ENCODE measurements around the gene TRMT13.
"Not testable (repeated sequence)": the region's sequence is repeated elsewhere in the genome, so short reads cannot be mapped to it uniquely, and the experiment has no call there.

TRMT13 gene

GRCh38 chr1:100162881-100163280 is 29.9 kb downstream of the TRMT13 start:
- DNase-seq (ENCODE audit: low read depth in 2 of 2) = no peak

DNA sequence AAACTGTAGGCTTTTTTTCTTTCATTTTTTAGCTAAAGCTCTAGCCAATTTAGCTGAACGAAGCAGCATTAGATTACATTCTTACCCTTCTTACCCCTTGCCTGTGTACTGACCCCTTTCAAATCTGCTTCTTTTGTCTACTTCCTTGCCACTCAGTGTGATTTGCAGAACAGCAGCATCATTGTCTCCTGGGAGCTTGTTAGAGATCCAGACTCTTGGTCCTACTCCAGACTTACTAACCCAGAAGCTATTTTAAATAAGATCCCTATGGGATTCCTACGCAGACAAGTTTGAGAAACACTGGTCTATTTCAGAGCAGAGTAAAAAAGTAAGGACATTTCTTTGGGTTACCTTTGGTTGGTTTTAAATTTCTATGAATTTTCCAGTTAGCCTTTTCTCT is 31.3 kb downstream of the TRMT13 start:
- DNase-seq (ENCODE audit: low read depth in 2 of 2) = no peak

DNA sequence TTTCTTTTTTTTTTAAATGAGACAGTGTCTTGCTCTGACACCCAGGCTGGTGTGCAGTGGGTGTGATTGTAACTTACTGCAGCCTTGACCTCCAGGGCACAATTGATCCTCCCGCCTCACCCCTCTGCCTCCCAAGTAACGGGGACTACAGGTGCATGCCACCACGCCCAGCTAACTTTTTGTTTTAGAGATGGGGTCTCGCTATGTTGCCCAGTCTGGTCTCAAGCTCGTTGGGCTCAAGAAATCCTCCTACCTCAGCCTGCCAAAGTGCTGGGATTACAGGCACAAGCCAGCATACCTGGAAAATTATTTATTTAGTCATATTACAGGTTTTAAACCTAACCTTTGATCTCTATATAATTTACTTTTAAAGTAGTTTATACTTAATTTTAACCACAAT is 31.7 kb downstream of the TRMT13 start:
- no peak for DNase-seq (ENCODE audit: low read depth in 2 of 2)

DNA sequence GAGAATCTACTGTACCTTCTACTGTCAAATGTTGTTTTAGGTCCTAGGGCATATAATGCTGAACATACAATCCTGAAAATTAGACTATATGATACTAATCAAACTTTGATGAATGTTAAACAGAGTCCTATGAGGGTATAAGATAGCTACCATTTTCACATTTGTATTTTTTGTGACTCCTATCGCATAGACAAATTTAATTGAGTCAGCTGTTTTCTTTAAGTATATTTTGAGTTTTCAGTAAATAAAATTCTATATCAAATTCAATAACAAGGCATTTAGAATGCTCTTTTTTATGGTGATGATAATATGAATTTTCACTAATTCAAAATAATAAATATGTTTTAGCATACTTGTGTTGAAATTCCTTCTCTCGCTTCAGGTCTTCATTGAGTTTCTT is 35.1 kb downstream of the TRMT13 start:
- no peak for DNase-seq (ENCODE audit: low read depth in 2 of 2)

GRCh38 chr1:100177295-100178041 is 44.5 kb downstream of the TRMT13 start:
- DNase-seq (ENCODE audit: low read depth in 2 of 2) = no peak

DNA sequence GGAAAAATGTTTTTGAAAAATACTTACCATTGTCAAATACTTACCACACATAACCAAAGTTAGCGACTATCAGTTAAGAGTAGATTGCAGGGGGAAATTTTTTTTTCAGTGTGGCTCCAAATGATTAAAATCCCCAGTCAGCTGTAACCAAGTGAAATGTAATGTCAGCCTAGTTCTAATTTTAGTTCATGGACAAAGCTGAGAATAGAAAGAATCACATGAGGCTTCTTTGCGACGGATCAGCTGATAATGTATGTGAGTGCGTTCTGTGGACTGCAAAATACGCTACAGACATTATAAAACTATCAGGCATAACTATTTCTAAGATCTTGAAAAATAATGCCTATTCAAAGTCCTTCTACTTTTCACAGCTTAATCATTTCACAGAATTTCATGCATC is 45.1 kb downstream of the TRMT13 start, which contains the start of gene LRRC39:
Gene LRRC39, minus strand, starts transcription at position 166 of the 400 bp plus-strand sequence. CDS start 9,740 bp downstream, outside the sequence.
- DNase-seq (ENCODE audit: low read depth in 2 of 2) = no peak

GRCh38 chr1:100183370-100183769 is 50.4 kb downstream of the TRMT13 start:
- no peak for DNase-seq (ENCODE audit: low read depth in 2 of 2)

GRCh38 chr1:100184536-100184935 is 51.6 kb downstream of the TRMT13 start:
- DNase-seq (ENCODE audit: low read depth in 2 of 2) = no peak

- DNase-seq (ENCODE audit: low read depth in 2 of 2) = no peak
Measured at GRCh38 chr1:100187912-100188311, 54.9 kb downstream of the TRMT13 start.

DNA sequence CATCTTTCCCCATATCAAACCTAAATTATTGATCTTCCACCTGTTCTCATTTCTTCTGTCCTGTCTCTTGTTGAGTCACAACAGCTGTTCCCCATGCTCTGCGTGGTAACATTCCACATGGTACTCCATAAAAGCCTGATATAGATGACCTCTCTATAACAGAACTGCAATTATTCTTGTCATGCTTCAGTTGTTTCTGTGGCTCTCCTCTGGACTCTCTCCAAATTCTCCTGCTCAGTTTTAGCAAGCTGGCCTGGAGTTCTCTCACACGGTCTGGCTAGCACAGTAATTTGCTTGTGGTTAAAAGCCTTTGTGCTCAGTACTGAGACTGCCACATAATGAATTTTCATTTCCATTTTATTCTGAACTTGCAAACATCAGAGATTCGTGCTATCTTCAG is 55.7 kb downstream of the TRMT13 start:
- DNase-seq (ENCODE audit: low read depth in 2 of 2) = no peak

DNA sequence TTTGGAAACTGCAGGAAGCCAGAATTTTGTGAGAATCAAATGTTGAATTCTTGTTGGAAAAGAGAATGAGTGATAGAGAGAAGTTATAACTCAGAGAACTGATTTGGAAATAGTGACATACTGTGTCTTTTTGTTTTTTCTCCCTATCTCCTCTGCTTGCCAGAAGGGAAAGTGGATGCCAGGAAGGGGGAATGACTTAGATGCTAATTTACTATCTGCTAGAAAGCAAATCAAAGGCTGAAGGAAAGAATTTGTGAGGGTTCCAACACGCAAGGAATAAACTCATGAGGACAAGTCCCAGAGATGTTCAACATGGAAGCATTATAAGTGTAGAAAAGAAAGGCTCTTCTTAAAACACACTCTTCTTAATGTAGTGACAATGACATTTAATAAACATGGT is 65.6 kb downstream of the TRMT13 start:
- DNase-seq (ENCODE audit: low read depth in 2 of 2) = no peak

GRCh38 chr1:100200060-100200459 is 67.1 kb downstream of the TRMT13 start:
- DNase-seq (ENCODE audit: low read depth in 2 of 2) = not testable (repeated sequence)
